ENCODE results near the gene MED9.

GRCh38 chr17:17509601-17510425 lies 33.0 kb downstream of the MED9 start:
- no peak for TF ChIP-seq CTCF (conservative IDR thresholded peaks at IDR 0.05 in 1 of 2, IDR thresholded peaks at IDR 0.05 in 1 of 2; ENCODE audit: low read depth in 1 of 2, low read length in 2 of 2)
- TF ChIP-seq EZH2 (IDR thresholded peaks at IDR 0.05; ENCODE audit: low read length, missing control alignments): no peak

All from fibroblast of lung (primary cell).